ENCODE results near the gene CEACAM16. TPM values are rescaled to one million over a fixed set of nuclear protein-coding genes. Genes with fewer than 3 reads are reported as not detected.
A peak's percentile ranks its signal among the peaks of the same experiment; 100 is the strongest.
"Not testable (repeated sequence)": the region's sequence is repeated elsewhere in the genome, so short reads cannot be mapped to it uniquely, and the experiment has no call there.

The CEACAM16 gene
- total RNA-seq, 1 experiment from 2014 or later = not detected

GRCh38 chr19:44677019-44677811, 21.7 kb upstream of the CEACAM16 start:
- DNase-seq (ENCODE audit: low read depth) = peak; percentile 88

- no peak for DNase-seq (ENCODE audit: low read depth)
Measured at GRCh38 chr19:44680536-44680935, 18.4 kb upstream of the CEACAM16 start.

- DNase-seq (ENCODE audit: low read depth) = no peak
Measured at GRCh38 chr19:44681992-44682790, 16.8 kb upstream of the CEACAM16 start.

GRCh38 chr19:44682807-44683206, 16.1 kb upstream of the CEACAM16 start:
- no peak for DNase-seq (ENCODE audit: low read depth)

GRCh38 chr19:44683434-44684210, 15.3 kb upstream of the CEACAM16 start:
- no peak for DNase-seq (ENCODE audit: low read depth)

GRCh38 chr19:44684396-44684795, 14.6 kb upstream of the CEACAM16 start:
- not testable (repeated sequence) for DNase-seq (ENCODE audit: low read depth)

GRCh38 chr19:44684892-44685863, 13.8 kb upstream of the CEACAM16 start:
- peak; percentile 99 for DNase-seq (ENCODE audit: low read depth)

GRCh38 chr19:44685877-44686276, 13.1 kb upstream of the CEACAM16 start:
- peak; percentile 79 for DNase-seq (ENCODE audit: low read depth)

- no peak for DNase-seq (ENCODE audit: low read depth)
Measured at GRCh38 chr19:44686896-44687295, 12.1 kb upstream of the CEACAM16 start.

- DNase-seq (ENCODE audit: low read depth) = no peak
Measured at GRCh38 chr19:44687888-44688287, 11.1 kb upstream of the CEACAM16 start.

GRCh38 chr19:44689290-44690130, 9.4 kb upstream of the CEACAM16 start:
- peak; percentile 71 for DNase-seq (ENCODE audit: low read depth)

GRCh38 chr19:44690131-44690440, 8.9 kb upstream of the CEACAM16 start:
- no peak for DNase-seq (ENCODE audit: low read depth)

- DNase-seq (ENCODE audit: low read depth) = no peak
Measured at GRCh38 chr19:44692379-44692721, 6.6 kb upstream of the CEACAM16 start.

GRCh38 chr19:44694184-44694579, 4.8 kb upstream of the CEACAM16 start:
- DNase-seq (ENCODE audit: low read depth) = no peak

- no peak for DNase-seq (ENCODE audit: low read depth)
Measured at GRCh38 chr19:44696939-44697669, 1.8 kb upstream of the CEACAM16 start.

GRCh38 chr19:44697670-44698034, 1.3 kb upstream of the CEACAM16 start:
- no peak for DNase-seq (ENCODE audit: low read depth)

- no peak for DNase-seq (ENCODE audit: low read depth)
Measured at GRCh38 chr19:44700547-44700946, 1.6 kb downstream of the CEACAM16 start.

- no peak for DNase-seq (ENCODE audit: low read depth)
Measured at GRCh38 chr19:44701228-44701627, 2.3 kb downstream of the CEACAM16 start.

GRCh38 chr19:44702551-44703176, 3.7 kb downstream of the CEACAM16 start:
- DNase-seq (ENCODE audit: low read depth) = no peak
